ENCODE results near the gene CBX4.

The CBX4 gene

GRCh38 chr17:79820959-79821330 lies 18.3 kb downstream of the CBX4 start:
- TF ChIP-seq, protein P1, sequence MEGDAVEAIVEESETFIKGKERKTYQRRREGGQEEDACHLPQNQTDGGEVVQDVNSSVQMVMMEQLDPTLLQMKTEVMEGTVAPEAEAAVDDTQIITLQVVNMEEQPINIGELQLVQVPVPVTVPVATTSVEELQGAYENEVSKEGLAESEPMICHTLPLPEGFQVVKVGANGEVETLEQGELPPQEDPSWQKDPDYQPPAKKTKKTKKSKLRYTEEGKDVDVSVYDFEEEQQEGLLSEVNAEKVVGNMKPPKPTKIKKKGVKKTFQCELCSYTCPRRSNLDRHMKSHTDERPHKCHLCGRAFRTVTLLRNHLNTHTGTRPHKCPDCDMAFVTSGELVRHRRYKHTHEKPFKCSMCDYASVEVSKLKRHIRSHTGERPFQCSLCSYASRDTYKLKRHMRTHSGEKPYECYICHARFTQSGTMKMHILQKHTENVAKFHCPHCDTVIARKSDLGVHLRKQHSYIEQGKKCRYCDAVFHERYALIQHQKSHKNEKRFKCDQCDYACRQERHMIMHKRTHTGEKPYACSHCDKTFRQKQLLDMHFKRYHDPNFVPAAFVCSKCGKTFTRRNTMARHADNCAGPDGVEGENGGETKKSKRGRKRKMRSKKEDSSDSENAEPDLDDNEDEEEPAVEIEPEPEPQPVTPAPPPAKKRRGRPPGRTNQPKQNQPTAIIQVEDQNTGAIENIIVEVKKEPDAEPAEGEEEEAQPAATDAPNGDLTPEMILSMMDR (conservative IDR thresholded peaks at IDR 0.05; ENCODE audit: low read depth): no peak
- no peak for DNase-seq (ENCODE audit: low spot score)
- ChIA-PET POLR2A (ENCODE audit: low non-redundant PET) (no interaction called here), CTCF (no interaction called here)
- H3K27ac ChIP-seq: no peak overlapping the region

DNA sequence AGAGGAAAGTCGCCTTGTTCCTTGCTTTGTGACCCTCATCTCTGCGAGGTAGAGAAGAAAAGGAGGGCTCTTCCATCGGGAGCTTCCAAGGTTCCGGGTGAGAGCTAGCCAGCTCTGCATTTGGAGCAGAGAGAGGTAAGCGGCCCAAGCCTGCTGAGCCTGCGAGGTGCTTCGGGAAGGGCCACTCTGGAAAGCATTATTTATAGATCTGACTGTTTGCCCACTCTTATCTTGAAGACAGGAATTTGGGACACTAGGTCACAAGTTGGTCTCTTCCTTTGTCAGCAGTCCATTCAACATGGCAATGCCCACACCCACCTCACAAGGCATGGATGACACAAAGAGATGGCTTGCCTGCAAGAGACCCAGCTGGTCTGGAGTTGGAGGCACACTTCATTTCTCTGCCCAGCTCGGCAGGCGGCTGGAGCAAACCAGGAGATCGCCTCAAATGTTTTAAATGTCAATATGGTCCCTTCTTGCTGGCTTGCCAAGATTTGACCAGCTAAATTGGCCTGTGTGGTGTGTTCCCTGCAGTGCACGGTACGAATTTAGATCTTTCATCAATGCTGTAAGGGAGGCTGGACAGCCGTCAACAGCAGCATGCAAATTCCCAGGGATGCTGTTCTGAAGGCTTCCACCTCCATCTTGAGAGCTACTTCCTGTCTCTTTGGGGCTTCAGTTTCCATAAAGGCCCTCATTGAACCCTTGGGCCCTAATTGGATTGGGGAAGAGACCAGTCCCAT lies 19.5 kb downstream of the CBX4 start:
- TF ChIP-seq, protein P1 (conservative IDR thresholded peaks at IDR 0.05; ENCODE audit: low read depth): no peak
- H3K27ac ChIP-seq: no peak overlapping the region
- DNase-seq (ENCODE audit: low spot score): no peak
- CTCF ChIA-PET: interaction anchor here (1.1 kb wide), 1 partner anchor 16 kb away, joined by 3 read pairs; no protein-coding TSS in a partner anchor
- POLR2A ChIA-PET (ENCODE audit: low non-redundant PET): no interaction called here

GRCh38 chr17:79819085-79819484 lies 20.2 kb downstream of the CBX4 start:
- TF ChIP-seq, protein P1 (conservative IDR thresholded peaks at IDR 0.05; ENCODE audit: low read depth): no peak
- CTCF ChIA-PET: no interaction called here
- H3K27ac ChIP-seq: no peak overlapping the region
- POLR2A ChIA-PET (ENCODE audit: low non-redundant PET): no interaction called here
- no peak for DNase-seq (ENCODE audit: low spot score)

GRCh38 chr17:79818026-79818758 lies 21.0 kb downstream of the CBX4 start:
- ChIA-PET POLR2A (ENCODE audit: low non-redundant PET) (interaction anchor here (0.6 to 1.3 kb wide), 2 partner anchors 19 to 21 kb away, joined by 3 to 6 read pairs; partner anchors contain the start of gene CBX4), CTCF (interaction anchor here (0.9 kb wide), 1 partner anchor 98 kb away, joined by 3 read pairs; no protein-coding TSS in a partner anchor)
- TF ChIP-seq, protein P1 (conservative IDR thresholded peaks at IDR 0.05; ENCODE audit: low read depth): no peak
- DNase-seq (ENCODE audit: low spot score): no peak
- no peak overlapping the region for H3K27ac ChIP-seq

DNA sequence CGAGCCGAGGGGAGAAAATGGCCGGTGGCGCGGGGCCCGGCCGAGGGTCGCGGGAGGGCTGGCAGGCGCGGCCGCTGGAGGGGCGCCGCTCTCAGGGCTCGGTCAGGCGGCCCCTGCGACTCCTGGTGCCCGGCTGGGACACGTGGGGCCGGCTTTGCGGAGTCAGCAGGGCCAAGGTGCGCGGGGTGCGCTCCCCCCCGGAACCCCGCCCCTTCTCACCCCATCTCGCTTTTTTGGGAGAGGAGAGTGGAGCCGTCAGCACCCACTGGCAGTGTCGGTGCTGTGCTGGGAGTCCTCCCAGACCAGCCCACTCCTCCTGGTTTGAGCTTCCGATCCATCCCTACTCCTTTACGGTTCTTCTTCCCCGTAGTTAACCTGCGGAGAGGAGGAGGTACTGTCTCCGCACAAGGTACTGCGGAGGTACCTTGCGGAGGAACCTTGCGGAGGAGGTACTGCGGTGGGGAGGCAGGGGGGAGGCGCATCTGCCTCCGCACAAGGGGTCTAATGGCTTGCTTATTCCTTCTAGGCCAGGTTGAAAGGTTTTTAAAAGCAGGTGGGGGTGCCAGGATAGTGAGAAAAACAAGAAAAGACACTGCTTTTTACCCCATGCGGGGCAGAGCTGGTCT lies 23.3 kb downstream of the CBX4 start:
- H3K27ac ChIP-seq: no peak overlapping the region
- TF ChIP-seq, protein P1 (conservative IDR thresholded peaks at IDR 0.05; ENCODE audit: low read depth): no peak
- ChIA-PET CTCF (no interaction called here), POLR2A (ENCODE audit: low non-redundant PET) (no interaction called here)
- DNase-seq (ENCODE audit: low spot score): no peak
